Prostate gland (tissue), 2 donors: Measurements from ENCODE around the gene LRBA.

ENCODE experiments used
- POLR2A ChIP-seq: fragments of 450-650 bp; IDR thresholded peaks from one replicate; pipeline ENCODE4 v1.6.1; 2016; ENCODE audit warnings: antibody characterized with exemption, mild to moderate bottlenecking
- TF ChIP-seq, protein P1 (sequence below), 4 experiments: fragments of 200-600 bp in 2 of 4; fragments of 450-650 bp in 2 of 4; sonication (generic) in 2 of 4; IDR thresholded peaks; 1 replicate in 3 of 4; 2 replicates in 1 of 4; pipeline ENCODE4 v1.5.1; 2016 to 2019; ENCODE audit warnings: antibody characterized with exemption in 4 of 4, mild to moderate bottlenecking in 2 of 4, moderate library complexity in 2 of 4

GRCh38 chr4:150366487-150366999 is 648.5 kb downstream of the LRBA start:
- TF ChIP-seq, protein P1, sequence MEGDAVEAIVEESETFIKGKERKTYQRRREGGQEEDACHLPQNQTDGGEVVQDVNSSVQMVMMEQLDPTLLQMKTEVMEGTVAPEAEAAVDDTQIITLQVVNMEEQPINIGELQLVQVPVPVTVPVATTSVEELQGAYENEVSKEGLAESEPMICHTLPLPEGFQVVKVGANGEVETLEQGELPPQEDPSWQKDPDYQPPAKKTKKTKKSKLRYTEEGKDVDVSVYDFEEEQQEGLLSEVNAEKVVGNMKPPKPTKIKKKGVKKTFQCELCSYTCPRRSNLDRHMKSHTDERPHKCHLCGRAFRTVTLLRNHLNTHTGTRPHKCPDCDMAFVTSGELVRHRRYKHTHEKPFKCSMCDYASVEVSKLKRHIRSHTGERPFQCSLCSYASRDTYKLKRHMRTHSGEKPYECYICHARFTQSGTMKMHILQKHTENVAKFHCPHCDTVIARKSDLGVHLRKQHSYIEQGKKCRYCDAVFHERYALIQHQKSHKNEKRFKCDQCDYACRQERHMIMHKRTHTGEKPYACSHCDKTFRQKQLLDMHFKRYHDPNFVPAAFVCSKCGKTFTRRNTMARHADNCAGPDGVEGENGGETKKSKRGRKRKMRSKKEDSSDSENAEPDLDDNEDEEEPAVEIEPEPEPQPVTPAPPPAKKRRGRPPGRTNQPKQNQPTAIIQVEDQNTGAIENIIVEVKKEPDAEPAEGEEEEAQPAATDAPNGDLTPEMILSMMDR (IDR thresholded peaks at IDR 0.05): no peak
- no peak for TF ChIP-seq POLR2A
